BJ (cell line): ENCODE measurements around the gene LUC7L. TPM values are rescaled to one million over a fixed set of nuclear protein-coding genes. Genes with fewer than 3 reads are reported as not detected.
"Not testable (repeated sequence)": the region's sequence is repeated elsewhere in the genome, so short reads cannot be mapped to it uniquely, and the experiment has no call there.

ENCODE experiments used
- CTCF ChIA-PET: fragments of 350-600 bp; formaldehyde crosslinking; extraction: SDS; loops from one replicate; lab custom pipeline; 2021; ENCODE audit warnings: antibody characterized with exemption, inconsistent platforms; lab: Yijun Ruan, JAX
- POLR2A ChIA-PET: fragments of 300-600 bp; sonication (Branson Sonifier 250); formaldehyde crosslinking; extraction: SDS; loops from one replicate; lab custom pipeline; 2021; ENCODE audit warnings: antibody characterized with exemption; lab: Charles Lee
- DNase-seq: peaks from one replicate; pipeline ENCODE4 v3.0.0-alpha.2; 2011; ENCODE audit warnings: low read depth
- H3K27me3 ChIP-seq: 2 replicates; pipeline ENCODE4 v1.6.0; 2011; ENCODE audit warnings: low read length; ENCODE audit not compliant: control insufficient read depth, insufficient read depth
- H3K36me3 ChIP-seq: 2 replicates; pipeline ENCODE4 v1.5.1; 2011; ENCODE audit warnings: low read length; ENCODE audit not compliant: control insufficient read depth, insufficient read depth
- H3K4me3 ChIP-seq: 2 replicates; pipeline ENCODE4 v1.5.1; 2011; ENCODE audit warnings: low read depth, mild to moderate bottlenecking, control low read depth, low read length
- polyA plus RNA-seq: library from polyadenylated mRNA; depleted of rRNA; stranded (reverse); fragments of >200 nt; gene quantifications from 2 replicates; pipeline ENCODE4 v1.2.3, GENCODE V29; 2011
- TF ChIP-seq, protein P1 (sequence below): IDR thresholded peaks from 2 replicates; pipeline ENCODE4 v1.5.1; 2011; ENCODE audit warnings: low read depth, mild to moderate bottlenecking, control low read depth, inconsistent platforms, low read length, moderate library complexity; ENCODE audit not compliant: insufficient read depth

LUC7L gene
- polyA plus RNA-seq, 1 experiment: 23.3 TPM

- no peak for DNase-seq
- CTCF ChIA-PET: no interaction called here
- POLR2A ChIA-PET: no interaction called here
Observed at GRCh38 chr16:154217-155030, 74.8 kb downstream of the LUC7L start.

GRCh38 chr16:153550-154216 is 75.6 kb downstream of the LUC7L start:
- H3K4me3 ChIP-seq, POLR2A ChIA-PET, H3K36me3 ChIP-seq, DNase-seq, CTCF ChIA-PET, H3K27me3 ChIP-seq: not testable (repeated sequence)

More at GRCh38 chr16:154217-155030, 74.8 kb downstream of the LUC7L start:
- TF ChIP-seq, protein P1, sequence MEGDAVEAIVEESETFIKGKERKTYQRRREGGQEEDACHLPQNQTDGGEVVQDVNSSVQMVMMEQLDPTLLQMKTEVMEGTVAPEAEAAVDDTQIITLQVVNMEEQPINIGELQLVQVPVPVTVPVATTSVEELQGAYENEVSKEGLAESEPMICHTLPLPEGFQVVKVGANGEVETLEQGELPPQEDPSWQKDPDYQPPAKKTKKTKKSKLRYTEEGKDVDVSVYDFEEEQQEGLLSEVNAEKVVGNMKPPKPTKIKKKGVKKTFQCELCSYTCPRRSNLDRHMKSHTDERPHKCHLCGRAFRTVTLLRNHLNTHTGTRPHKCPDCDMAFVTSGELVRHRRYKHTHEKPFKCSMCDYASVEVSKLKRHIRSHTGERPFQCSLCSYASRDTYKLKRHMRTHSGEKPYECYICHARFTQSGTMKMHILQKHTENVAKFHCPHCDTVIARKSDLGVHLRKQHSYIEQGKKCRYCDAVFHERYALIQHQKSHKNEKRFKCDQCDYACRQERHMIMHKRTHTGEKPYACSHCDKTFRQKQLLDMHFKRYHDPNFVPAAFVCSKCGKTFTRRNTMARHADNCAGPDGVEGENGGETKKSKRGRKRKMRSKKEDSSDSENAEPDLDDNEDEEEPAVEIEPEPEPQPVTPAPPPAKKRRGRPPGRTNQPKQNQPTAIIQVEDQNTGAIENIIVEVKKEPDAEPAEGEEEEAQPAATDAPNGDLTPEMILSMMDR: no peak
- no peaks in the 10 kb centered on the region for H3K36me3 ChIP-seq
- peak overlapping the region; percentile 46 for H3K4me3 ChIP-seq
- peaks cover 2% of the 10 kb centered on the region for H3K27me3 ChIP-seq

DNA sequence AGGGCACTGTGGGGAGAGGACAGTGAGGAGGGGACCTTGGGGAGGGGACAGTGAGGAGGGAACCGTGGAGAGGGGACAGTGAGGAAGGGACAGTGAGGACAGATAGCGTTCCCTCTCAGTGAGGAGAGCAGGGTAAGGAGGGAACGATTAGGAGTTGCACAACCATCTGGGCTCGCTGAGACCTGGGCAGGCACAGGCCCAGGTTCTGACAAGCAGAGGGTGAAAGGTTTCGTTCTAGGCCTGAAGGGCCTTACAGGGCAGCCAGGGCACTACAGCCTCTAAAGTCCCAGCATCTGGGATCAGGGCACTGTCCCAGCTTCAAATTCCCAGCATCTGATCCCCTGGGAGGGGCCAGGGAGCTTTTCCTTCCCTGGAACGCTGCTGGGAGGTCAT is 76.1 kb downstream of the LUC7L start:
- H3K36me3 ChIP-seq, H3K4me3 ChIP-seq, DNase-seq, H3K27me3 ChIP-seq, POLR2A ChIA-PET, CTCF ChIA-PET: not testable (repeated sequence)

GRCh38 chr16:152141-153128 is 76.8 kb downstream of the LUC7L start, which contains the start of gene HBZ:
Gene HBZ, plus strand, starts transcription at chr16:152644. Its CDS starts 266 bp downstream, at chr16:152910.
- Histone ChIP-seq H3K4me3 (no peak within 1 kb of the TSS), H3K27me3 (peaks cover 2% of the 10 kb centered on the region), H3K36me3 (no peaks in the 10 kb centered on the region)
- POLR2A ChIA-PET: no interaction called here
- CTCF ChIA-PET: no interaction called here
- TF ChIP-seq, protein P1: no peak
- DNase-seq: no peak

DNA sequence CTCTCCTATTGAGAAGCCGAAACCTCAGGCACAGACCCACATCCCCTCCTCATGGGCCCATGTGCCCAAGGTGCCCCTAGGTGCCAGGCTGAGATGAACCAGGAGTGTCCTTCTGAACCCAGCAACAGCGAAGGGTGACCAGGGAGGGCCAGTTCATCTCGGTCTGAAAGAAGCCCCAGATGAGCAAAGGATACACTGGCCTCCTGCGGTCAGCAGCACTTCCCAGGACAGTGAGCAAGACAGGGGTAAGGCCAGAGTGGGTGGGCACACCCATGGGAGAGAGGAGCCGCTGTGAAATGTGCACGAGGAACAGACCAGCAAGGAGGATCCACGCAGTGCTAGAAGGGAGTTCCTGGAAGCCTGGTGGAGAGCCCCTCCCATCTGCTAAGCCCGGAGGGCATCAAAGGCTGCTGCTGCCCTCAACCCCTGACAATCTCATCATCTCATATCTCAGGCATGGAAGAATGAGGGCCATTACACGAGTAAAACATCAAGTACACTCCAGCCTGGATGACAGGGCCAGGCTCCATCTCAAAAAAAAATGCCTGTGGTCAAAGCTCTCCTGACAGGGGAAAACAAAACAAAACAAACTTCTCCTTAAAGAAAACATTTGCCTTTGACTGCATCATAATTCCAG is 80.1 kb downstream of the LUC7L start:
- Histone ChIP-seq H3K36me3 (no peaks in the 10 kb centered on the region), H3K4me3 (no peak overlapping the region), H3K27me3 (no peaks in the 10 kb centered on the region)
- ChIA-PET POLR2A (interaction anchor here (0.7 kb wide), 1 partner anchor 74 kb away, joined by 4 read pairs; no protein-coding TSS in a partner anchor), CTCF (interaction anchor here (0.8 to 1.6 kb wide), 4 partner anchors 31 to 33 kb away, joined by 3 to 4 read pairs (median 4); partner anchors contain the start of gene HBQ1)
- TF ChIP-seq, protein P1: no peak
- no peak for DNase-seq
